GM20000 (cell line): Measurements from ENCODE around the gene SLC38A7.

Experiments
- DNase-seq: peaks from one replicate; pipeline ENCODE4 v3.0.0; 2012; ENCODE audit warnings: low spot score
- CTCF ChIP-seq: IDR thresholded peaks from 2 replicates; pipeline ENCODE4 v1.5.1; 2012; ENCODE audit warnings: mild to moderate bottlenecking, control low read depth; ENCODE audit errors: extremely low read depth, missing control alignments

SLC38A7 gene

GRCh38 chr16:58684354-58685083 is at the start of gene SLC38A7:
TSS of gene SLC38A7 (minus strand) at chr16:58684770. CDS start at chr16:58680126, 4,644 bp downstream.
- DNase-seq, result peak; percentile 89
- TF ChIP-seq CTCF, result no peak

GRCh38 chr16:58733671-58734458 is 49.3 kb upstream of the SLC38A7 start, which contains the start of gene GOT2:
TSS of gene GOT2 (minus strand) at chr16:58734316. CDS start at chr16:58734228, 88 bp downstream.
- peak; percentile 99 for TF ChIP-seq CTCF
- DNase-seq, result peak; percentile 92

- TF ChIP-seq CTCF, result no peak
- DNase-seq, result no peak
Measured at GRCh38 chr16:58733248-58733670, 48.7 kb upstream of the SLC38A7 start.

- DNase-seq, result peak; percentile 60
- no peak for TF ChIP-seq CTCF
Measured at GRCh38 chr16:58732545-58733247, 48.1 kb upstream of the SLC38A7 start.

GRCh38 chr16:58730724-58731370 is 46.3 kb upstream of the SLC38A7 start:
- no peak for TF ChIP-seq CTCF
- no peak for DNase-seq

- no peak for TF ChIP-seq CTCF
- DNase-seq, result no peak
Measured at GRCh38 chr16:58727796-58728568, 43.4 kb upstream of the SLC38A7 start.
